Ishikawa (cell line): Measurements from ENCODE around the gene CRABP1.

Experiments used
- CEBPB ChIP-seq: IDR thresholded peaks from 2 replicates; pipeline ENCODE4 v1.6.1; 2012
- CREB1 ChIP-seq: IDR thresholded peaks from 2 replicates; pipeline ENCODE4 v1.6.1; 2012; ENCODE audit warnings: low read depth
- EGR1 ChIP-seq: IDR thresholded peaks from 2 replicates; pipeline ENCODE4 v1.6.1; 2012
- EP300 ChIP-seq: IDR thresholded peaks from 2 replicates; pipeline ENCODE4 v1.6.1; 2012; ENCODE audit warnings: borderline replicate concordance
- FOXM1 ChIP-seq: IDR thresholded peaks from 2 replicates; pipeline ENCODE4 v1.6.1; 2012; ENCODE audit warnings: low read depth, borderline replicate concordance
- MAX ChIP-seq: IDR thresholded peaks from 2 replicates; pipeline ENCODE4 v1.6.1; 2012
- NFIC ChIP-seq: IDR thresholded peaks from 2 replicates; pipeline ENCODE4 v1.6.1; 2012
- RAD21 ChIP-seq: IDR thresholded peaks from 2 replicates; pipeline ENCODE4 v1.6.1; 2012; ENCODE audit warnings: low read depth
- REST ChIP-seq: IDR thresholded peaks from 2 replicates; pipeline ENCODE4 v1.6.1; 2012; ENCODE audit warnings: low read depth, mild to moderate bottlenecking
- TAF1 ChIP-seq: IDR thresholded peaks from 2 replicates; pipeline ENCODE4 v1.6.1; 2012; ENCODE audit warnings: low read depth, mild to moderate bottlenecking
- TCF12 ChIP-seq: IDR thresholded peaks from 2 replicates; pipeline ENCODE4 v1.6.1; 2012; ENCODE audit warnings: low read depth
- TEAD4 ChIP-seq: IDR thresholded peaks from 2 replicates; pipeline ENCODE4 v1.6.1; 2012
- USF1 ChIP-seq: IDR thresholded peaks from 2 replicates; pipeline ENCODE4 v1.6.1; 2012
- YY1 ChIP-seq: IDR thresholded peaks from 2 replicates; pipeline ENCODE4 v1.6.1; 2012; ENCODE audit warnings: low read depth
- ZBTB7A ChIP-seq: IDR thresholded peaks from 2 replicates; pipeline ENCODE4 v1.6.1; 2012; ENCODE audit warnings: low read depth

CRABP1 gene

GRCh38 chr15:78322243-78322642 lies 17.9 kb upstream of the CRABP1 start:
- TF ChIP-seq YY1 (no peak), EGR1 (no peak), RAD21 (no peak), CEBPB (no peak), TEAD4 (no peak), EP300 (no peak), REST (no peak), ZBTB7A (no peak), CREB1 (no peak), NFIC (no peak), FOXM1 (no peak), TCF12 (no peak), TAF1 (no peak), MAX (no peak), USF1 (no peak)

GRCh38 chr15:78322724-78323521 lies 17.2 kb upstream of the CRABP1 start:
- TF ChIP-seq NFIC (no peak), RAD21 (no peak), TEAD4 (no peak), REST (no peak), CREB1 (no peak), FOXM1 (no peak), USF1 (no peak), CEBPB (no peak), ZBTB7A (no peak), YY1 (no peak), EGR1 (no peak), EP300 (no peak), TCF12 (no peak), TAF1 (no peak), MAX (no peak)

GRCh38 chr15:78323693-78324092 lies 16.5 kb upstream of the CRABP1 start:
- TF ChIP-seq FOXM1, result no peak
- TF ChIP-seq EGR1, result no peak
- no peak for TF ChIP-seq CREB1

- TF ChIP-seq CREB1 (no peak), TCF12 (no peak), YY1 (no peak), CEBPB (no peak), TAF1 (no peak), RAD21 (no peak), EGR1 (no peak), EP300 (no peak), REST (no peak), ZBTB7A (no peak), USF1 (no peak), MAX (no peak), NFIC (no peak), FOXM1 (no peak), TEAD4 (no peak)
Measured at GRCh38 chr15:78324144-78324543, 16.0 kb upstream of the CRABP1 start.
